GM23248 (cell line): ENCODE measurements around the gene SCN8A.

Experiments
- EZH2 ChIP-seq: fragments of 200-600 bp; sonication (generic); IDR thresholded peaks from 2 replicates; pipeline ENCODE4 v1.6.1; 2018; ENCODE audit warnings: antibody characterized with exemption, mild to moderate bottlenecking; ENCODE audit not compliant: insufficient read depth, poor library complexity, severe bottlenecking
- EZH2phosphoT487 ChIP-seq: fragments of 200-600 bp; sonication (generic); IDR thresholded peaks from 2 replicates; pipeline ENCODE4 v1.6.1; 2018; ENCODE audit warnings: antibody characterized with exemption, moderate library complexity, mild to moderate bottlenecking, low read depth; ENCODE audit not compliant: insufficient read depth

DNA sequence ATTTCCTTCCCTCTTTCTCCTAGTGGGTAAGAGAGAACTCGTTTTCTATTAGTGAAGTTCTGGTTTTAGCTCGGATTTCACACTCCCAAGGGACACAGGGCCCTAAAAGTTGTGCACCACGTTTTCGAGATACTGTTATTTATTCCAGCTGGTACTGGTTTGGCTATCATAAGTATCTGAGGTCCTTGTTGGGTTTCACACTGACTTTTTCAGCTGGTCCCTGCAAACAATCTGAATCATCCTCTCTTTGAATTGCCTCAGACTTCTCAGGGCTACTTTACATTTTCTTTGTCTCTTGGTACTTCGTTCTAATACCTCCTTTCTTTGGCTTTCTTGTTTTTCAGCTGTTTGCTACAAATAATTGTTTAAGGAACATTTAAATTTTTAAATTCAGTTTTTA lies 75.7 kb downstream of the SCN8A start:
- TF ChIP-seq EZH2: no peak
- no peak for TF ChIP-seq EZH2phosphoT487
